ENCODE measurements around the gene KRTAP4-11. TPM values are rescaled to one million over a fixed set of nuclear protein-coding genes. Genes with fewer than 3 reads are reported as not detected.
"Not testable (repeated sequence)": the region's sequence is repeated elsewhere in the genome, so short reads cannot be mapped to it uniquely, and the experiment has no call there.

Gene KRTAP4-11
- total RNA-seq, 1 experiment from 2014 or later, result not detected

DNA sequence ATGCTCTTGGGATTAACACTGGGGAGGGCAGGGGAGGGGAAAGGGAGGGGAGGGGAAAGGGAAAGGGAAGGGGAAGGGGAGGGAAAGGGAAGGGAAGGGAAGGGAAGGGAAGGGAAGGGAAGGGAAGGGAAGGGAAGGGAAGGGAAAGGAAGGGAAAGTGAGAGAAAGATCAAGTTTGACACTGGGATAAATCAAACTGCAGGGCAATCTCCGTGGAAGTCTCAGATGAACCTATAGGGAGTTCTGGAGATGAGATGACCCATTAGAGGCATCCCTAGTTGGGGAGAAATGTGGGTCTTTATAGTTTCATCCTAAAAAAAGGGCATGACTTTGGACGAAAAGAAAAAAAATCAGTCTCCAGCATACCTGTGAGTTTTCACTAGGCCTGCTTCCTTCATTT, 3.6 kb upstream of the KRTAP4-11 start:
- no peak for DNase-seq (ENCODE audit: low spot score)
- no peaks in the 10 kb centered on the region for H3K36me3 ChIP-seq (ENCODE audit: insufficient read depth, low read length, poor library complexity, severe bottlenecking)
- H3K4me1 ChIP-seq (ENCODE audit: insufficient read depth, low read length, poor library complexity, severe bottlenecking), result no peaks in the 10 kb centered on the region
- H3K27ac ChIP-seq (ENCODE audit: low read depth, low read length, poor library complexity, severe bottlenecking), result no peak overlapping the region
- no peaks in the 10 kb centered on the region for H3K27me3 ChIP-seq (replicated peaks; ENCODE audit: insufficient read depth, low read depth, low read length, poor library complexity)
- no peaks in the 10 kb centered on the region for H3K9me3 ChIP-seq (ENCODE audit: low read depth, low read length, poor library complexity, severe bottlenecking)
- ChIA-PET CTCF (no interaction called here), POLR2A (ENCODE audit: low non-redundant PET) (no interaction called here)
- H3K4me3 ChIP-seq (ENCODE audit: low read depth, low read length, poor library complexity, severe bottlenecking), result no peak overlapping the region
- intact Hi-C loops (cut with micrococcal nuclease; ENCODE audit: unreplicated experiment), result no loop called here
- TF ChIP-seq, protein P1, sequence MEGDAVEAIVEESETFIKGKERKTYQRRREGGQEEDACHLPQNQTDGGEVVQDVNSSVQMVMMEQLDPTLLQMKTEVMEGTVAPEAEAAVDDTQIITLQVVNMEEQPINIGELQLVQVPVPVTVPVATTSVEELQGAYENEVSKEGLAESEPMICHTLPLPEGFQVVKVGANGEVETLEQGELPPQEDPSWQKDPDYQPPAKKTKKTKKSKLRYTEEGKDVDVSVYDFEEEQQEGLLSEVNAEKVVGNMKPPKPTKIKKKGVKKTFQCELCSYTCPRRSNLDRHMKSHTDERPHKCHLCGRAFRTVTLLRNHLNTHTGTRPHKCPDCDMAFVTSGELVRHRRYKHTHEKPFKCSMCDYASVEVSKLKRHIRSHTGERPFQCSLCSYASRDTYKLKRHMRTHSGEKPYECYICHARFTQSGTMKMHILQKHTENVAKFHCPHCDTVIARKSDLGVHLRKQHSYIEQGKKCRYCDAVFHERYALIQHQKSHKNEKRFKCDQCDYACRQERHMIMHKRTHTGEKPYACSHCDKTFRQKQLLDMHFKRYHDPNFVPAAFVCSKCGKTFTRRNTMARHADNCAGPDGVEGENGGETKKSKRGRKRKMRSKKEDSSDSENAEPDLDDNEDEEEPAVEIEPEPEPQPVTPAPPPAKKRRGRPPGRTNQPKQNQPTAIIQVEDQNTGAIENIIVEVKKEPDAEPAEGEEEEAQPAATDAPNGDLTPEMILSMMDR (conservative IDR thresholded peaks at IDR 0.05; ENCODE audit: low read depth, low read length), result no peak
- no peak for TF ChIP-seq EZH2 (IDR thresholded peaks at IDR 0.05; ENCODE audit: borderline replicate concordance, low read depth, low read length, poor library complexity, severe bottlenecking)
- BruUV-seq (replicated peaks), result no TSS peak

DNA sequence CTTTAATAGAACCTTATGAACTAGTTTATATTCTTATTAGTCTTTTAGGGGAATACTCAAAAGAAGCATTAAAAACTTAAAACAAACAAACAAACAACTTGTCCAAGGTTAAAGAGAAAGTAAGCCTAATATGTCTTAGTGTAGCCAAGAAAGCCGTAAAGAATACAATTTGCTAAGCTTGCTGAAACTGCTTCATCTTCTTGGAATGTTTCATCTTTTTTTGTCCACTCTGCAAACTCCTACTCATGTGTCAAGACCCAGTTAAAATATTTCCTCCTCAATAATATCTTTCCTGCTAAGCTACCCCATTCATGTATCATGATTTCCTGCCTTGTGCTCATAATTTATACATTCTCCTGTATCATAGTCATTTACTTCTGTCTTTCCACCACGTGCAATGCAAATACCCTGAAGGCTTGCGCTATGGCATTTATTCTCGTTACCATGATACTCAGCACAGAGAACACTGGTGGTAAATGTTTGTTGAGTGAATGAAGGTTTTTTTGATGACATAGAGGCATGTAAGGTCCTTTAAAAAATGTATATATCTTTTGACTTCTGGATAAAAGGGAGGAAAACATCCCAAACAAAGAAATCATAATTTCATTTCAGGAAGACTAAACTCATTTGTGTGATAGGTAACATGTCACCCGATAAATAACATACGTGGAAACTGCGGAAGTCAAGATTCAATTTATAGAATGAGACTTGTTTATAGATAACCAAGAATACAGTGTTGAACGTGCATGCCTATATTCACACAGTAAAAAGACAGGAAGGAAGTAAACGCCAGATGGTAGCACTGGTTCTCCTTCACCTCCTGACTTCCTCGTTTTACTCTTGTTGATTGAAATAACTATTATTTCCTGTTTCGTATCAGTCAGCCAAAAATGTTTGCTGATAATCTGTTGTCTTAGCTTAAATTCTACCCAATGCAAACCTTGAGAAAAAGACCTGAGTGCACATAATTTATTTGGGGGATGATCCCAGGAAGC, 1.8 kb upstream of the KRTAP4-11 start:
- H3K27me3 ChIP-seq (replicated peaks; ENCODE audit: insufficient read depth, low read depth, low read length, poor library complexity); H3K4me3 ChIP-seq (ENCODE audit: low read depth, low read length, poor library complexity, severe bottlenecking); BruUV-seq (replicated peaks); H3K36me3 ChIP-seq (ENCODE audit: insufficient read depth, low read length, poor library complexity, severe bottlenecking); CTCF ChIA-PET; H3K4me1 ChIP-seq (ENCODE audit: insufficient read depth, low read length, poor library complexity, severe bottlenecking); H3K27ac ChIP-seq (ENCODE audit: low read depth, low read length, poor library complexity, severe bottlenecking); intact Hi-C loops (cut with micrococcal nuclease; ENCODE audit: unreplicated experiment); DNase-seq (ENCODE audit: low spot score); POLR2A ChIA-PET (ENCODE audit: low non-redundant PET); H3K9me3 ChIP-seq (ENCODE audit: low read depth, low read length, poor library complexity, severe bottlenecking): not testable (repeated sequence)

DNA sequence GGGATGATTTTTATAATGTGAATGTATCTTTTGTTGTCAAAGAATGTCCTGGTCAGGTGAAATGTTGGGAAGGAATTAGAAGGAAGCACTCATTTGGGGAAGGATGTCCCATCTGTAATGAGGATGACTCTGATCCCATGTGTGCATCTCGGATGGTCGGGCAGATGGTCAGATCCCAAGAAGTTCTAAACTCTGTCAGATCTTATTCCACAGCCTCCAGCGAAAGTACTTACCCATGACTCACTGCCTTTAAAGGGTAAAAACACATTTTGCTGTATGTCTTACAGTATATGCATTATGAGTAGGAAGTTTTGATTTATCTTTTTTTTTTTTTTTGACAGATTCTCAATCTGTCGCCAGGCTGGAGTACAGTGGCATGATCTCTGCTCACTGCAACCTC, 548 bp upstream of the KRTAP4-11 start:
- H3K27me3 ChIP-seq (replicated peaks; ENCODE audit: insufficient read depth, low read depth, low read length, poor library complexity), result no peaks in the 10 kb centered on the region
- H3K36me3 ChIP-seq (ENCODE audit: insufficient read depth, low read length, poor library complexity, severe bottlenecking), result no peaks in the 10 kb centered on the region
- no peak for TF ChIP-seq EZH2 (IDR thresholded peaks at IDR 0.05; ENCODE audit: borderline replicate concordance, low read depth, low read length, poor library complexity, severe bottlenecking)
- TF ChIP-seq, protein P1 (conservative IDR thresholded peaks at IDR 0.05; ENCODE audit: low read depth, low read length), result no peak
- ChIA-PET POLR2A (ENCODE audit: low non-redundant PET) (no interaction called here), CTCF (no interaction called here)
- intact Hi-C loops (cut with micrococcal nuclease; ENCODE audit: unreplicated experiment), result no loop called here
- BruUV-seq (replicated peaks), result no TSS peak
- H3K4me1 ChIP-seq (ENCODE audit: insufficient read depth, low read length, poor library complexity, severe bottlenecking), result no peaks in the 10 kb centered on the region
- H3K9me3 ChIP-seq (ENCODE audit: low read depth, low read length, poor library complexity, severe bottlenecking), result no peaks in the 10 kb centered on the region
- H3K27ac ChIP-seq (ENCODE audit: low read depth, low read length, poor library complexity, severe bottlenecking), result no peak overlapping the region
- DNase-seq (ENCODE audit: low spot score), result no peak
- H3K4me3 ChIP-seq (ENCODE audit: low read depth, low read length, poor library complexity, severe bottlenecking), result no peak overlapping the region

DNA sequence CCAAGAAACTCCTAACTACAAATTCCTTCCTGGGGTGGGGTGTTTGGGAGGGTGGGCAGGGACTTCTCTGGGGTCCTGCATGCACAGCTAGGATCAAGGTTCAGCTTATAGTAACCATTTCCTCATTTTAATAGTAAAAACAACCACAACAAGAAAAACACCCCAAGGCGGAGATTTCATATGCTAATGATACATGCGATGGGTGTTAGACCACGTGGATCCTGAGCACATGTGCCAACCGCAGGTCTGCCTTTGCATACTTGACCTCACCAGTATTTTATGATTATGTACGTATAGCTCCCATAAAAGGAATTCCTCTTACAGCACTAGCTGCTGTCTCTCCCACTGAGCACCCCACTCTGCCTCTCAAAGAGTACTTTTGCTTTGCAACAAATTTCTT, 1.9 kb downstream of the KRTAP4-11 start:
- DNase-seq (ENCODE audit: low spot score), result no peak
- POLR2A ChIA-PET (ENCODE audit: low non-redundant PET), result no interaction called here
- CTCF ChIA-PET, result no interaction called here
- intact Hi-C loops (cut with micrococcal nuclease; ENCODE audit: unreplicated experiment), result no loop called here
- Histone ChIP-seq H3K4me1 (ENCODE audit: insufficient read depth, low read length, poor library complexity, severe bottlenecking) (no peaks in the 10 kb centered on the region), H3K9me3 (ENCODE audit: low read depth, low read length, poor library complexity, severe bottlenecking) (no peaks in the 10 kb centered on the region), H3K4me3 (ENCODE audit: low read depth, low read length, poor library complexity, severe bottlenecking) (no peak overlapping the region), H3K27ac (ENCODE audit: low read depth, low read length, poor library complexity, severe bottlenecking) (no peak overlapping the region), H3K36me3 (ENCODE audit: insufficient read depth, low read length, poor library complexity, severe bottlenecking) (no peaks in the 10 kb centered on the region), H3K27me3 (replicated peaks; ENCODE audit: insufficient read depth, low read depth, low read length, poor library complexity) (no peaks in the 10 kb centered on the region)
- TF ChIP-seq, protein P1 (conservative IDR thresholded peaks at IDR 0.05; ENCODE audit: low read depth, low read length), result no peak
- no peak for TF ChIP-seq EZH2 (IDR thresholded peaks at IDR 0.05; ENCODE audit: borderline replicate concordance, low read depth, low read length, poor library complexity, severe bottlenecking)
- BruUV-seq (replicated peaks), result no TSS peak
